GM08714 (cell line): Measurements from ENCODE around the gene CLCA2.
"Not testable (repeated sequence)": the region's sequence is repeated elsewhere in the genome, so short reads cannot be mapped to it uniquely, and the experiment has no call there.

Source experiments
- H3K4me3 ChIP-seq: fragments of 200-500 bp; sonication (Bioruptor generic); 2 replicates; pipeline ENCODE4 v1.5.1; 2014; ENCODE audit warnings: mild to moderate bottlenecking, low read length, inconsistent platforms
- ZNF274 ChIP-seq: IDR thresholded peaks from 2 replicates; pipeline ENCODE4 v1.6.1; 2012; ENCODE audit warnings: mild to moderate bottlenecking, low read depth, low read length

The CLCA2 gene

GRCh38 chr1:86477682-86478081 is 53.7 kb downstream of the CLCA2 start:
- H3K4me3 ChIP-seq = no peak overlapping the region
- TF ChIP-seq ZNF274 = no peak

GRCh38 chr1:86478416-86479156 is 54.6 kb downstream of the CLCA2 start:
- no peak overlapping the region for H3K4me3 ChIP-seq
- TF ChIP-seq ZNF274 = no peak

- H3K4me3 ChIP-seq = no peak overlapping the region
Measured at GRCh38 chr1:86481966-86482365, 58.0 kb downstream of the CLCA2 start.

GRCh38 chr1:86487131-86487810 is 63.3 kb downstream of the CLCA2 start:
- no peak overlapping the region for H3K4me3 ChIP-seq
- no peak for TF ChIP-seq ZNF274

More at GRCh38 chr1:86481966-86482365, 58.0 kb downstream of the CLCA2 start:
- no peak for TF ChIP-seq ZNF274

GRCh38 chr1:86487811-86488141 is 63.8 kb downstream of the CLCA2 start:
- no peak for TF ChIP-seq ZNF274

GRCh38 chr1:86489242-86489878 is 65.4 kb downstream of the CLCA2 start:
- no peak for TF ChIP-seq ZNF274
- H3K4me3 ChIP-seq = no peak overlapping the region

More at GRCh38 chr1:86487811-86488141, 63.8 kb downstream of the CLCA2 start:
- no peak overlapping the region for H3K4me3 ChIP-seq

GRCh38 chr1:86491171-86491950 is 67.4 kb downstream of the CLCA2 start:
- no peak overlapping the region for H3K4me3 ChIP-seq
- TF ChIP-seq ZNF274 = no peak

GRCh38 chr1:86498281-86498680 is 74.3 kb downstream of the CLCA2 start:
- TF ChIP-seq ZNF274 = no peak
- no peak overlapping the region for H3K4me3 ChIP-seq

GRCh38 chr1:86499987-86500593 is 76.1 kb downstream of the CLCA2 start:
- TF ChIP-seq ZNF274 = no peak
- H3K4me3 ChIP-seq = no peak overlapping the region

- no peak overlapping the region for H3K4me3 ChIP-seq
- no peak for TF ChIP-seq ZNF274
Measured at GRCh38 chr1:86500714-86501113, 76.7 kb downstream of the CLCA2 start.

GRCh38 chr1:86502125-86502646 is 78.2 kb downstream of the CLCA2 start:
- not testable (repeated sequence) for H3K4me3 ChIP-seq

GRCh38 chr1:86502721-86503405 is 78.9 kb downstream of the CLCA2 start:
- H3K4me3 ChIP-seq = no peak overlapping the region
- TF ChIP-seq ZNF274 = no peak
